H1 (cell line): Measurements from ENCODE around the gene MBNL3. TPM values are rescaled to one million over a fixed set of nuclear protein-coding genes. Genes with fewer than 3 reads are reported as not detected.

ENCODE experiments used
- CTCF ChIA-PET: fragments of 300-600 bp; sonication (Branson Sonifier 250); formaldehyde crosslinking; loops from one replicate; lab custom pipeline; 2021; ENCODE audit not compliant: partially characterized antibody; lab: Charles Lee
- POLR2A ChIA-PET: fragments of 300-600 bp; sonication (Branson Sonifier 250); formaldehyde crosslinking; loops from one replicate; lab custom pipeline; 2021; ENCODE audit warnings: inconsistent platforms; ENCODE audit not compliant: partially characterized antibody; lab: Charles Lee
- DNase-seq, 2 experiments: peaks; one replicate each; pipeline versions ENCODE4 v3.0.0 to v3.0.0-alpha.2; 2010 to 2022; ENCODE audit warnings: low spot score in 2 of 2, low read depth in 1 of 2, mixed read lengths in 1 of 2
- FAIRE-seq: peaks from 2 replicates; lab custom pipeline; 2011; peaks lifted over from hg19 to GRCh38; lab: Jason Lieb, UNC
- H2AFZ ChIP-seq: 2 replicates; pipeline ENCODE4 v1.8.1; 2012; ENCODE audit warnings: low read length, inconsistent platforms
- H2AK5ac ChIP-seq: 2 replicates; pipeline ENCODE4 v1.6.1; 2013; ENCODE audit warnings: low read depth, low read length
- H2BK120ac ChIP-seq: replicated peaks from 2 replicates; pipeline ENCODE3; 2013; ENCODE audit warnings: low read depth, low read length, inconsistent platforms
- H2BK12ac ChIP-seq: 2 replicates; pipeline ENCODE4 v1.6.1; 2013; ENCODE audit warnings: low read depth, low read length
- H2BK15ac ChIP-seq: 2 replicates; pipeline ENCODE4 v1.6.1; 2013; ENCODE audit warnings: low read length
- H2BK20ac ChIP-seq: 2 replicates; pipeline ENCODE4 v1.6.1; 2013; ENCODE audit warnings: low read length
- H2BK5ac ChIP-seq: 2 replicates; pipeline ENCODE4 v1.6.1; 2013; ENCODE audit warnings: low read depth, low read length
- H3K14ac ChIP-seq: 2 replicates; pipeline ENCODE4 v1.6.1; 2013; ENCODE audit warnings: inconsistent platforms; ENCODE audit not compliant: insufficient read length
- H3K18ac ChIP-seq: 2 replicates; pipeline ENCODE4 v1.6.1; 2013; ENCODE audit warnings: low read length; ENCODE audit errors: extremely low read depth
- H3K23ac ChIP-seq: 2 replicates; pipeline ENCODE4 v1.6.1; 2013; ENCODE audit warnings: inconsistent platforms; ENCODE audit not compliant: insufficient read length
- H3K23me2 ChIP-seq: 2 replicates; pipeline ENCODE4 v1.6.1; 2013; ENCODE audit warnings: low read depth, low read length
- H3K27ac ChIP-seq: 2 replicates; pipeline ENCODE4 v1.6.1; 2011; ENCODE audit warnings: low read depth, low read length, inconsistent platforms
- H3K27me3 ChIP-seq, 4 experiments: replicated peaks in 1 of 4; 1 replicate in 1 of 4; 2 replicates in 3 of 4; pipeline versions ENCODE4 v1.6.1 to v1.8.1; 2011 to 2013; ENCODE audit warnings: low read length in 3 of 4, mild to moderate bottlenecking in 3 of 4, inconsistent platforms in 2 of 4, mixed read lengths in 2 of 4, moderate library complexity in 1 of 4; ENCODE audit not compliant: control insufficient read depth in 3 of 4, insufficient read depth in 3 of 4; ENCODE audit errors: extremely low read depth in 1 of 4
- H3K36me3 ChIP-seq, 4 experiments: 2 replicates each; pipeline versions ENCODE4 v1.6.1 to v1.8.1; 2011 to 2013; ENCODE audit warnings: mild to moderate bottlenecking in 4 of 4, low read length in 3 of 4, moderate library complexity in 2 of 4, control low read depth in 1 of 4, inconsistent platforms in 1 of 4; ENCODE audit not compliant: insufficient read depth in 4 of 4, control insufficient read depth in 2 of 4
- H3K4ac ChIP-seq: replicated peaks from 2 replicates; pipeline ENCODE3; 2013; ENCODE audit warnings: low read length, low read depth, mixed read lengths, inconsistent platforms; ENCODE audit not compliant: insufficient read length
- H3K4me1 ChIP-seq, 4 experiments: replicated peaks in 1 of 4; 1 replicate in 1 of 4; 2 replicates in 3 of 4; pipeline versions ENCODE4 v1.6.1 to v1.8.1; 2011 to 2013; ENCODE audit warnings: low read length in 3 of 4, inconsistent platforms in 2 of 4, mixed read lengths in 1 of 4; ENCODE audit not compliant: insufficient read depth in 4 of 4, control insufficient read depth in 3 of 4
- H3K4me2 ChIP-seq, 2 experiments: 2 replicates each; pipeline versions ENCODE4 v1.6.1 to v1.8.1; 2011 to 2013; ENCODE audit warnings: low read depth in 2 of 2, low read length in 2 of 2, control low read depth in 1 of 2, inconsistent platforms in 1 of 2, mild to moderate bottlenecking in 1 of 2; ENCODE audit not compliant: insufficient read depth in 1 of 2
- H3K4me3 ChIP-seq, 4 experiments: fragments of 200-600, 300-600 bp in 1 of 4; sonication (generic), shearing (Covaris generic), sonication (Bioruptor Twin) in 1 of 4; 2 replicates each; pipeline versions ENCODE4 v1.5.1 to v1.8.1; 2011 to 2016; ENCODE audit warnings: low read length in 4 of 4, low read depth in 3 of 4, control low read depth in 2 of 4, inconsistent platforms in 2 of 4, mild to moderate bottlenecking in 2 of 4, mixed read lengths in 1 of 4, moderate library complexity in 1 of 4; ENCODE audit not compliant: insufficient read depth in 2 of 4; ENCODE audit errors: extremely low read depth in 1 of 4
- H3K56ac ChIP-seq: replicated peaks from 2 replicates; pipeline ENCODE3; 2013; ENCODE audit warnings: low read depth, mild to moderate bottlenecking, mixed read lengths, low read length, inconsistent platforms; ENCODE audit not compliant: insufficient read length
- H3K79me1 ChIP-seq: 2 replicates; pipeline ENCODE4 v1.6.1; 2013; ENCODE audit warnings: low read depth, low read length, control low read depth
- H3K79me2 ChIP-seq, 2 experiments: 2 replicates each; pipeline versions ENCODE4 v1.6.1 to v1.8.1; 2012 to 2013; ENCODE audit warnings: low read length in 2 of 2, mild to moderate bottlenecking in 2 of 2, inconsistent platforms in 1 of 2; ENCODE audit not compliant: insufficient read depth in 2 of 2, control insufficient read depth in 1 of 2
- H3K9ac ChIP-seq, 4 experiments: replicated peaks in 1 of 4; 1 replicate in 1 of 4; 2 replicates in 3 of 4; pipeline versions ENCODE4 v1.6.1 to v1.8.1; 2011 to 2013; ENCODE audit warnings: low read depth in 3 of 4, low read length in 3 of 4, control low read depth in 2 of 4, mild to moderate bottlenecking in 2 of 4, moderate library complexity in 2 of 4, inconsistent platforms in 1 of 4; ENCODE audit errors: extremely low read depth in 1 of 4
- H3K9me3 ChIP-seq, 2 experiments: 2 replicates each; pipeline versions ENCODE4 v1.6.1 to v1.8.1; 2012 to 2013; ENCODE audit warnings: mild to moderate bottlenecking in 2 of 2, moderate library complexity in 2 of 2, control low read depth in 1 of 2, inconsistent platforms in 1 of 2, low read depth in 1 of 2, low read length in 1 of 2, mixed read lengths in 1 of 2; ENCODE audit not compliant: insufficient read depth in 2 of 2
- H4K20me1 ChIP-seq, 2 experiments: replicated peaks in 1 of 2; 2 replicates each; pipeline versions ENCODE3 to v1.8.1; 2011 to 2013; ENCODE audit warnings: inconsistent platforms in 2 of 2, low read length in 2 of 2, mild to moderate bottlenecking in 1 of 2; ENCODE audit not compliant: insufficient read depth in 2 of 2, control insufficient read depth in 1 of 2
- H4K5ac ChIP-seq: 2 replicates; pipeline ENCODE4 v1.6.1; 2013; ENCODE audit warnings: low read length, low read depth, mixed read lengths, inconsistent platforms; ENCODE audit not compliant: insufficient read length
- H4K8ac ChIP-seq: 2 replicates; pipeline ENCODE4 v1.8.0; 2013; ENCODE audit warnings: mild to moderate bottlenecking, moderate library complexity, low read length, inconsistent platforms; ENCODE audit not compliant: insufficient read depth; ENCODE audit errors: extremely low read depth
- H4K91ac ChIP-seq: replicated peaks from 2 replicates; pipeline ENCODE3; 2013; ENCODE audit warnings: low read length, mixed read lengths, inconsistent platforms; ENCODE audit not compliant: insufficient read length
- ATF3 ChIP-seq: IDR thresholded peaks from 2 replicates; pipeline ENCODE4 v1.6.1; 2011; ENCODE audit warnings: low read depth, mild to moderate bottlenecking, low read length; ENCODE audit not compliant: insufficient read depth
- CEBPB ChIP-seq: IDR thresholded peaks from 2 replicates; pipeline ENCODE4 v1.6.1; 2012; ENCODE audit warnings: low read depth, low read length
- HDAC2 ChIP-seq, 2 experiments: fragments of 300-600 bp in 1 of 2; sonication (generic) in 1 of 2; IDR thresholded peaks; 2 replicates each; pipeline ENCODE4 v1.6.1; 2011 to 2012; ENCODE audit warnings: low read depth in 2 of 2, low read length in 2 of 2, mild to moderate bottlenecking in 2 of 2, moderate library complexity in 2 of 2, borderline replicate concordance in 1 of 2, inconsistent platforms in 1 of 2
- KDM5A ChIP-seq: fragments of 200-600 bp; IDR thresholded peaks from 2 replicates; pipeline ENCODE4 v1.7.1; 2012; ENCODE audit warnings: mild to moderate bottlenecking, low read length, inconsistent platforms, mixed read lengths
- MAFK ChIP-seq: IDR thresholded peaks from 2 replicates; pipeline ENCODE4 v1.6.1; 2012; ENCODE audit warnings: low read depth, mild to moderate bottlenecking, improper control_type of control experiment, low read length
- PHF8 ChIP-seq: fragments of 200-600 bp; sonication (generic); conservative IDR thresholded peaks from 2 replicates; pipeline ENCODE4 v1.7.1; 2012; ENCODE audit warnings: low read depth, mild to moderate bottlenecking, inconsistent platforms, low read length, moderate library complexity
- POLR2A ChIP-seq, 2 experiments: IDR thresholded peaks; 1 replicate in 1 of 2; 2 replicates in 1 of 2; pipeline ENCODE4 v1.6.1; 2011; ENCODE audit warnings: low read depth in 2 of 2, low read length in 2 of 2, mild to moderate bottlenecking in 2 of 2; ENCODE audit errors: control extremely low read depth in 1 of 2
- RNF2 ChIP-seq: fragments of 200-900, 300-1000 bp; sonication (generic); IDR thresholded peaks from 2 replicates; pipeline ENCODE4 v1.7.1; 2016; ENCODE audit warnings: borderline replicate concordance, low read depth, mild to moderate bottlenecking, antibody characterized with exemption, low read length; ENCODE audit not compliant: poor library complexity, severe bottlenecking; ENCODE audit errors: missing control alignments
- RXRA ChIP-seq: IDR thresholded peaks from 2 replicates; pipeline ENCODE4 v1.6.1; 2011; ENCODE audit warnings: low read depth, mild to moderate bottlenecking, low read length, moderate library complexity; ENCODE audit not compliant: insufficient read depth
- SIRT6 ChIP-seq: IDR thresholded peaks from one replicate; pipeline ENCODE4 v1.7.1; 2012; ENCODE audit warnings: low read length, inconsistent platforms
- TCF12 ChIP-seq: IDR thresholded peaks from 2 replicates; pipeline ENCODE4 v1.6.1; 2011; ENCODE audit warnings: low read depth, mild to moderate bottlenecking, low read length
- WGBS, 2 experiments: shearing (Covaris generic) in 1 of 2; methylation state at CpG; one replicate each; pipeline versions ENCODE4 v1.1.6 to v1.1.7; 2013 to 2015; ENCODE audit warnings: low lambda C conversion rate in 2 of 2, mixed read lengths in 2 of 2, inconsistent platforms in 1 of 2, low coverage in 1 of 2, missing lambda C conversion rate in 1 of 2; ENCODE audit not compliant: insufficient replicate concordance in 2 of 2, insufficient coverage in 1 of 2, insufficient read length in 1 of 2; ENCODE audit errors: extremely low coverage in 1 of 2, missing lambda C conversion rate in 1 of 2; 5-methylcytosine and 5-hydroxymethylcytosine counted together
- polyA plus RNA-seq, 7 experiments: library from polyadenylated mRNA; depleted of rRNA in 3 of 7; stranded (reverse) in 5 of 7; unstranded in 2 of 7; fragments of >200 nt in 5 of 7; fragments of 200-250 nt in 2 of 7; gene quantifications; 1 replicate in 5 of 7; 2 replicates in 1 of 7; 4 replicates in 1 of 7; pipeline versions ENCODE4 v1.2.1 to v1.2.3, GENCODE V29; 2011 to 2013; ENCODE audit warnings: missing spikeins in 2 of 7, mixed read lengths in 2 of 7
- total RNA-seq: library from RNA; stranded (reverse); fragmentation: NEBNext Ultra II Directional; extraction: Animal tissue kit (Norgen Biotek cat#: 25700); gene quantifications from 2 replicates; pipeline ENCODE4 v1.2.1, GENCODE V29; 2021

MBNL3 gene
- total and polyA plus RNA-seq, 2 of the 8 experiments (the other 6 are each of a cell fraction or from before 2014, with no cell fraction given), result 3.5 to 4.3 TPM

- H4K91ac ChIP-seq, result no peak overlapping the region
- H3K4ac ChIP-seq, result no peak overlapping the region
- H2BK15ac ChIP-seq, result no peak overlapping the region
- no peak overlapping the region for H2AFZ ChIP-seq
- H3K4me3 ChIP-seq, result no peak overlapping the region
- H3K14ac ChIP-seq, result no peak overlapping the region
- 100% methylated on average over 1 of the region's 1 CpG; no CpG with 5 or more reads in 1 of the 2 experiments for WGBS, 2 experiments
- no peak overlapping the region for H4K8ac ChIP-seq
- no peak overlapping the region for H3K9ac ChIP-seq
- no peak overlapping the region for H3K56ac ChIP-seq
- H3K79me2 ChIP-seq, result no peaks in the 10 kb centered on the region
- H3K79me1 ChIP-seq, result no peaks in the 10 kb centered on the region
- no peak overlapping the region for H2BK12ac ChIP-seq
- H3K9me3 ChIP-seq, result no peaks in the 10 kb centered on the region
- no peak overlapping the region for H2BK5ac ChIP-seq
- H3K4me1 ChIP-seq, result no peaks in the 10 kb centered on the region
- H3K27me3 ChIP-seq, result no peaks in the 10 kb centered on the region
- POLR2A ChIA-PET, result no interaction called here
- H4K20me1 ChIP-seq, result no peaks in the 10 kb centered on the region
- CTCF ChIA-PET, result no interaction called here
- no peak overlapping the region for H2BK120ac ChIP-seq
- no peak for DNase-seq
- no peak overlapping the region for H3K18ac ChIP-seq
- H3K23ac ChIP-seq, result no peak overlapping the region
- no peak overlapping the region for H4K5ac ChIP-seq
- no peak overlapping the region for H3K4me2 ChIP-seq
- H3K27ac ChIP-seq, result no peak overlapping the region
- no peak overlapping the region for H2AK5ac ChIP-seq
- peak; percentile 19 for FAIRE-seq
- no peaks in the 10 kb centered on the region for H3K23me2 ChIP-seq
- H2BK20ac ChIP-seq, result no peak overlapping the region
- H3K36me3 ChIP-seq, result no peaks in the 10 kb centered on the region
- TF ChIP-seq MAFK, result no peak
- no peak for TF ChIP-seq SIRT6
- no peak for TF ChIP-seq HDAC2 (IDR thresholded peaks at IDR 0.05; ENCODE audit: borderline replicate concordance in 1 of 2, low read depth in 2 of 2, low read length in 2 of 2)
- TF ChIP-seq ATF3, result no peak
- TF ChIP-seq RNF2, result no peak
- no peak for TF ChIP-seq POLR2A (IDR thresholded peaks at IDR 0.05; ENCODE audit: control extremely low read depth in 1 of 2, low read depth in 2 of 2, low read length in 2 of 2)
- no peak for TF ChIP-seq RXRA
- no peak for TF ChIP-seq KDM5A
- no peak for TF ChIP-seq CEBPB
- TF ChIP-seq TCF12, result no peak
- TF ChIP-seq PHF8, result no peak
Measured at GRCh38 chrX:132435222-132435621, 53.6 kb downstream of the MBNL3 start.
